SK-N-DZ (cell line): ENCODE measurements around the gene COL1A1.

Source experiments
- DNase-seq: peaks from one replicate; pipeline ENCODE4 v3.0.0-alpha.2; 2015; ENCODE audit warnings: low spot score

COL1A1 gene

DNA sequence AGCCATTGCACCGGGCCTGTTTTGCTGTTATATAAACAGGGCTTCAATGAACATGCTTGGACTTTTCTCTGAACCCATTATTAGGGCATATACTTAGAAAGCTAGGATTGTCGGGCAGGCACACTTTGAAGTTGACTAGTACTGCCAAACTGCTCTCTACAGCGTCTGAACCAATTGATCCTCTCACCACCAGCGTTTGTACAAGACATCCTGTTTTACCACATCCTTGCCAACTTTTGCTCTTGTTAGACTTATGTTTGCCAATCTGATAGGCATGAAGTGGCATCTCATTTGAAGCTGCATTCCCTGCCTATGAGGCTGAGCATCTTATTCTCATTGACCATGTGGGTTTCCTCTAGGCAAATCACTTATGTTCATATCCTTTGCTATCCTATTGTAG lies 43.5 kb downstream of the COL1A1 start:
- no peak for DNase-seq

GRCh38 chr17:50155115-50155819 lies 46.2 kb downstream of the COL1A1 start:
- no peak for DNase-seq

DNA sequence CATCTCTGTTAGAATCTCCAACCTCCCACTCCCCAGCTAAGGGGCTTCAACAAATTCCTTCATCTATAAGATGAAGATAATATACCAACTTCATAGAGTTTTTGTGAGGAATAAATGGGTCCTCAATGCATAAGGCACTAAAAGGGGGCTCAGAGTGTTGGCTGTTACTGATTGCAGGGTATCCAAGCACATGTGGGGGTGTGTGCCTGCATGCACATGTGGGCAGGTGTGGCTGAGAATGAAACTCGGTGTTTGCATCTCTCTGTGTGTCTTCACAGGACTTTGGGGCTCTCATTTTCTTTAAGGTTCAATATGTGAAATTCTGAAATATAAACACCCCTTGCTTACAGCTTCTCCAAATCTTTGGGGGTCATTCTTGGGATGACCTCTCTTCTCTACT lies 46.8 kb downstream of the COL1A1 start:
- no peak for DNase-seq

GRCh38 chr17:50153650-50154575 lies 47.5 kb downstream of the COL1A1 start:
- DNase-seq = no peak

DNA sequence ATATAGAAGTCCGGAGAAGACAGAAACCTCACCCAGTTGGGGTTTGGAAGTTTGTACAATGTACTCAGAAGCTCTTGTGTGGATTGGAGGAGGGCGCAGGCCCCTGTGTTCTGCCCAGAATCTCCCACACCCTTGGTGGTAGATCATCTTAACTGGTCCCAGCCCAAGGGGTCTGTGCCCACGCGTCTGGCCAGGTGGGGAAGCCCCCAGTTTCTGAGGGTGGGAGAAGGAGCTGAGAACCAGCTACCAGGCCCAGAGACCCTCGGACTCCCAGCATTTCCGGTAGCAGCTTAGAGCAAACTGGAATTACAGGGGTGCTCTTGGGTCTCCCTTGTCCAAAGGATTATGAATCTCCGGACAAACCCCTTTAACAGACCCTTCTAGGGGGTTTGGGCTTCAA lies 48.7 kb downstream of the COL1A1 start:
- DNase-seq = no peak

GRCh38 chr17:50151937-50152547 lies 49.4 kb downstream of the COL1A1 start:
- peak; percentile 92 for DNase-seq

- peak; percentile 89 for DNase-seq
Measured at GRCh38 chr17:50151041-50151936, 50.1 kb downstream of the COL1A1 start.

- DNase-seq = no peak
Measured at GRCh38 chr17:50150354-50151040, 50.9 kb downstream of the COL1A1 start, which contains the start of gene PPP1R9B. TSS of gene PPP1R9B (minus strand) at chr17:50150677. CDS start at chr17:50150513, 164 bp downstream.

DNA sequence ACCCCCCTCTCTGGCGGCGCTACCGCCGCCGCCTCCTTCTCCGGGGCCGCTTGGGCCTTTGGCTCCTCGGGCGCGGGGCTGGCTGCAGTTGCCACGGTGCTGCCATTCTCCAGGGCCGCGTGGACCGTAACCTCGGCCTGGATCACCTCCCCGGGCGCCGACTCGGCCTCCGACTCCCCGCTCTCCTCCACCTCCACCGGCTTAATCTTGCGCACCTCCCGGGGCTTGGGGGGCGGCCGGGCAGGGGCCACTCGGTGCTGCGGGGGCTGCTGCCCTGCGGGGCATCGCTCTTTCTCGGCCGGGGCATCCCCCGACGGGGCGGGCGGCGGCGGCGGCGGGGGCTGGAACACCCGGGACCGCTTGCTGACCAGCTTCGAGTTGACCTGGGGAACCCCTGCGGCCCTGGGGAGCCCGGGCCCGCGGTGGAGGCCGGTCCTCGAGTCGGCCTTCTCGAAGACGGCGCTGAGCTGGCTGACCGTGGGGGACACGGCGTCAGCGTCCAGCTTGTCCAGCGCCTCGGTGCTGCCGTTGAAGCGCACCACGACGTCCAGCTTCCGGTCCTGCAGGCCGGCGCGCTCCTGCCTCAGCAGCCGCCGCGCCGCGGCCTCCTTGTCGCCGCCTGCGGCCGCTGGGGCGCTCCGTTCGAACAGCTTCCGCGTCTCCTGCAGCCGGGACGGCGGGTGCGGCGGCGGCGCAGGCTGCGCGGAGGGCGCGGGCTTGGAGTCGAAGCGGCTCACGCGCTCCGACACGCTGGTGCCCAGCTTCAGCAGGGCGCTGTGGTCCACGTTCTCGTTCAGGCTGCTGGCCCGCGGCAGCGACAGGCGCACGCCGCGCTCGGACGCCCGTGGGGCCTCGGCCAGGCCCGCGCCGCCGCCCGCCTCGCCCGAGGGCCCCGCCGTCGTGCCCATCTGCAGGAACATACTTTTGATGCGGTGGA lies 51.7 kb downstream of the COL1A1 start:
- no peak for DNase-seq

- no peak for DNase-seq
Measured at GRCh38 chr17:50149091-50149416, 52.4 kb downstream of the COL1A1 start.

GRCh38 chr17:50148226-50149090 lies 53.0 kb downstream of the COL1A1 start:
- no peak for DNase-seq

GRCh38 chr17:50147841-50148225 lies 53.6 kb downstream of the COL1A1 start:
- no peak for DNase-seq

DNA sequence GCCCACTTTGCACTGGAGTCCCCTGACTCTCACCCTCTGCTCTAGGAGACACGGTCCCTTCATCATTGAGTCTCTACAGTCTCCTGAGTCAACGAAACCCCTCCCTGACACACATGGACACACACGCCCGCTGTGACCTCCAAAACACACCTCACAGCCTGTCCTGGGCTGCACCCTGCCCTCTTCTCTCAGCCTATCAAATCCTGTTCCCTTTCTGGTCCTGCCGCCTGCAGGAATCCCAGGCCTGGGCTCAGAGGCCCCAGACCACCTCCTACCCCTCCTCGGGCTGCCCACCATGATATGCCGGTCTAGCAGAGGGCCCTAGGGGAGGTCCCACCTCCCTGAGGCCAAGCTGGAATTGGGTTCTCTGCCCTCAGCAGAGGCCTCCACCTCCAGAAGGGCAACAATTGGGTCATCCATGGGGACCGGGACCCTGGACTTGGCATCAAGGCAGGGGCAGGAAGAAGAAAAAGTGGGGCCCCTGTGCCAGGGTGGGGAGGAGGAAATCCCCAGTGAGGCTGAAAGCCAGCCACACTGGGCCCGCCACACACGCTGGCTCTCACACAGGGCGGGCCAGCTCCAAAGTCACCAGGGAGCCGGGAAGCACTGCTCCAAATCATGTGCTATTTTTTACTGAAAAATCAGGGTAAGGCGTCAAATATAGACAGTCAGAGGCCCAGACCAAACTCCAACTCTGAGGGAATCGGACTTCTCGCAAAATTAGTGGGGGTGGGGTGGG lies 54.3 kb downstream of the COL1A1 start:
- no peak for DNase-seq

DNA sequence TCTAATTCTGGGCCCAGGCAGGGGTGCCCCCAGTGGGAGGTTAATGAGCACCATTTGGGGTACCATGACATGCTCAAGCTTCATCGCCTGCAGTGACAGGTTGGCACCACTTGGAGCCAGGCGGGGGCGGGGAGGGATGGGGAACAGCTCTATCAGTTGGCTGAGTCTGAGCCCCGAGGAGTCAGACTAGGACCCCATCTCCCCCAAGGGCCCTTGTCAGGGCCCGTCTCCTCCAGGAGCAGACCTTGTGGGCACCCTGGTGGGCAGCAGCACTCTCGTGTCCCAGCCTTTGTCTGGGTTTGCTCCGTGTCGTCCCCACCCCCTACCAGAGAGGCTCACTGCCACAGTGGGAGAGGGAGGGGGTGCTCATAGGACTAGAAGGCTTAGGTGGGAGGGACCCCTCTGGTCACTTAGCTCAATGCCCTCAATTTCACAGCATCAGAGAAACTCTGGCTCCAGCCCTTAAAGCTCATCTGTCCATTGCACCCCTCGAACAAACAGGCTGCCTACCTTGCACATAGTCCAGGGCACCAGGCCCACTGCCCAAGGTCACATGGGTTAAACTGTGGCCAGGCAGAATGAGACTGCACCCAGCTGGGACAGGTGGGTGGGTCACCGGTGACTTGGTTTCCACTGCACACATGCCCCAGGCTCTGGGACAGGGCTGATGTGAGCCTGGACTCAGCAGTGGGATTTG lies 55.1 kb downstream of the COL1A1 start:
- no peak for DNase-seq

- DNase-seq = no peak
Measured at GRCh38 chr17:50145532-50146229, 55.8 kb downstream of the COL1A1 start.

GRCh38 chr17:50144845-50145531 lies 56.4 kb downstream of the COL1A1 start:
- DNase-seq = no peak
